Measurements from ENCODE around the gene GPX3. TPM values are rescaled to one million over a fixed set of nuclear protein-coding genes. Genes with fewer than 3 reads are reported as not detected.

Gene GPX3
- 11.3 and 53.1 TPM in 2 replicates for total RNA-seq (ENCODE audit: low replicate concordance)

DNA sequence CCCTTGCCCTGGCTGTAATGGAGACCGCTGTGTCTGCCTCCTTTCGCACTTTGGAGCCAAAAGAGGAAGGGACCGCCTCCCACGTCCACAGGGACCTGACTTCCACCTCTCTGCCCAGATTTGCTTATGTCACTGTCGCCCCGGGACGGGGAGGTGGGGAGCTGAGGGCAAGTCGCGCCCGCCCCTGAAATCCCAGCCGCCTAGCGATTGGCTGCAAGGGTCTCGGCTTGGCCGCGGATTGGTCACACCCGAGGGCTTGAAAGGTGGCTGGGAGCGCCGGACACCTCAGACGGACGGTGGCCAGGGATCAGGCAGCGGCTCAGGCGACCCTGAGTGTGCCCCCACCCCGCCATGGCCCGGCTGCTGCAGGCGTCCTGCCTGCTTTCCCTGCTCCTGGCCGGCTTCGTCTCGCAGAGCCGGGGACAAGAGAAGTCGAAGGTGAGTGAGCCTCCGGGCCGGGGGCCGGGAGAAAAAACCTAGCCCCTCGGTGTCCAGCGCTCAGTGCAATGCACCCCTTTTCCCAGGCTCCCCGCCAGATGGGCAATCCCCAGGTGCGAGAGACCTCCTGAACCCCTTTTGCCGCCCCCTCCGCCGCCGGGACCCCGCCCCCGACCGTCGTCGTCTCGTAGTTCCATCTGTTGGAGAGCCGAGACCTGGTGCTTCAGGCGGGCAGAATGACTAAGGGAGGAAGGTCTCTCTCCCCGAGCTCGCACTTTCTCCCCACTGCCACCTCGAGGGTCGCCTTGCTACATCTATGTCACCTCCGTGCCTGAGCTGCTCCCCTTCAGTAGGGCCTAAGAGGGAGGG is at the start of gene GPX3:
Gene GPX3 (plus strand): TSS at position 288 of the 807 bp plus-strand sequence. CDS start 64 bp downstream, at position 352.
- TF ChIP-seq, protein P1, sequence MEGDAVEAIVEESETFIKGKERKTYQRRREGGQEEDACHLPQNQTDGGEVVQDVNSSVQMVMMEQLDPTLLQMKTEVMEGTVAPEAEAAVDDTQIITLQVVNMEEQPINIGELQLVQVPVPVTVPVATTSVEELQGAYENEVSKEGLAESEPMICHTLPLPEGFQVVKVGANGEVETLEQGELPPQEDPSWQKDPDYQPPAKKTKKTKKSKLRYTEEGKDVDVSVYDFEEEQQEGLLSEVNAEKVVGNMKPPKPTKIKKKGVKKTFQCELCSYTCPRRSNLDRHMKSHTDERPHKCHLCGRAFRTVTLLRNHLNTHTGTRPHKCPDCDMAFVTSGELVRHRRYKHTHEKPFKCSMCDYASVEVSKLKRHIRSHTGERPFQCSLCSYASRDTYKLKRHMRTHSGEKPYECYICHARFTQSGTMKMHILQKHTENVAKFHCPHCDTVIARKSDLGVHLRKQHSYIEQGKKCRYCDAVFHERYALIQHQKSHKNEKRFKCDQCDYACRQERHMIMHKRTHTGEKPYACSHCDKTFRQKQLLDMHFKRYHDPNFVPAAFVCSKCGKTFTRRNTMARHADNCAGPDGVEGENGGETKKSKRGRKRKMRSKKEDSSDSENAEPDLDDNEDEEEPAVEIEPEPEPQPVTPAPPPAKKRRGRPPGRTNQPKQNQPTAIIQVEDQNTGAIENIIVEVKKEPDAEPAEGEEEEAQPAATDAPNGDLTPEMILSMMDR (IDR thresholded peaks at IDR 0.05; ENCODE audit: insufficient read depth, low read length), result no peak
- DNase-seq (ENCODE audit: low read depth), result no peak
- peak within 1 kb of the TSS; percentile 55 for H3K4me3 ChIP-seq (ENCODE audit: low read depth, low read length)

DNA sequence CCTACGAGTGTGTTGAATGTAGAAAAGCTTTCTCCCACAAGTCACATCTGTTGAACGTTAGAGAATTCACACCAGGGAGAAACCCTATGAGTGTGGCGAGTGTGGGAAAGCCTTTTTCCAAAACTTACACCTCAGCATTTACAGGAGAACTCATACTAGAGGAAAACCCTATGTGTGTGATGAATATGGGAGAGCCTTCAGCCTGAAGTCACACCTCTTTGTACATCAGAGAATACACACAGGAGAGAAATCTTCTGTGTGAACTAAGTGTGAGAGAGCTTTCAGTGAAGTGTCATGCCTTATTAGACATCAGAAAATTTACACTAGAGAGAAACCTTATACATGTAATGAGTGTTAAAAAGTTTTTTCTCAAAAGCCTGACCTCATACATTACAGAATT is 41.8 kb upstream of the GPX3 start:
- no peak for DNase-seq (ENCODE audit: low read depth)
- no peak overlapping the region for H3K4me3 ChIP-seq (ENCODE audit: low read depth, low read length)
- TF ChIP-seq, protein P1 (IDR thresholded peaks at IDR 0.05; ENCODE audit: insufficient read depth, low read length), result no peak

DNA sequence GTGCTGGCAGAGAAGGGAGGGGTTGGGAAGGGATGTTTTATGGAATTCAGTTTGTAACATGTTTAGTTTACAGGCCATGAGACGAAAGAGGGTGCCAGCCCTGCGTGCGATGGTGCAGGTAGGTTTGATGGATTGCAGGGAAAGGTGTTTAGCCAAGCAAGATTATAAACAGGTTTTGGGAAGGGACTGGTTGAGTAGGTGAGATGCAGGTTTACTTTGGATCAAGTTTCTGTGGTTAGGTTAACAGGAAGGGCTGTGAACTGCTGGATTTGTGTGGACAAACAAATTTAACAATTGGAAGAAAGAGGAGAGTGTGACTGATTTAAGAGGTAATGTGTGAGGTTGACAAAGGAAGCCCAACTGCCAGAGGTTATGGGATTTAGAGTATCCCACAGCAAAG is 32.6 kb upstream of the GPX3 start:
- H3K4me3 ChIP-seq (ENCODE audit: low read depth, low read length), result no peak overlapping the region
- TF ChIP-seq, protein P1 (IDR thresholded peaks at IDR 0.05; ENCODE audit: insufficient read depth, low read length), result no peak
- DNase-seq (ENCODE audit: low read depth), result no peak

DNA sequence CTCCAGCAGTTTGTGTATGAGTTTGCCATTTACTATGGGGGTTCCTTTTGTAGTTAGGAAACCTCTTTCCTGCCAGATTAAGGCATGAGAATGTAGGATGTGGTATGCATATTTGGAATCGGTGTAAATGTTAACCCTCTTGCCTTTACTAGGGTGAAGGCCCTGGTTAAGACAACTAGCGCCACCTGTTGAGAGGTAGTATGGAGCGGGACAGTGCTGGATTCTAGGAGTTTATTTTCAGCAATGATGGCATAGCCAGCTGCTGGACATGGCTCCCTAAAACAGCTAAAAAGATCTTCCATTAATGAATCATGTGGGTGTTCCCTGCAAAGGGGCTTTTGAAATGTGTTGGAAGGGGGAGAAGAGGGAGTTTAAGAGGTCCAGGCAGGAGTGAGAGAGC is 30.7 kb upstream of the GPX3 start:
- no peak overlapping the region for H3K4me3 ChIP-seq (ENCODE audit: low read depth, low read length)
- TF ChIP-seq, protein P1 (IDR thresholded peaks at IDR 0.05; ENCODE audit: insufficient read depth, low read length), result no peak
- DNase-seq (ENCODE audit: low read depth), result no peak

- TF ChIP-seq, protein P1 (IDR thresholded peaks at IDR 0.05; ENCODE audit: insufficient read depth, low read length), result no peak
- no peak overlapping the region for H3K4me3 ChIP-seq (ENCODE audit: low read depth, low read length)
- DNase-seq (ENCODE audit: low read depth), result no peak
Observed at GRCh38 chr5:150992705-150993104, 27.7 kb upstream of the GPX3 start.

- H3K4me3 ChIP-seq (ENCODE audit: low read depth, low read length), result no peak overlapping the region
- TF ChIP-seq, protein P1 (IDR thresholded peaks at IDR 0.05; ENCODE audit: insufficient read depth, low read length), result no peak
- no peak for DNase-seq (ENCODE audit: low read depth)
Observed at GRCh38 chr5:150993422-150993821, 27.0 kb upstream of the GPX3 start.
